Measurements from ENCODE around the gene C11orf16. TPM values are rescaled to one million over a fixed set of nuclear protein-coding genes. Genes with fewer than 3 reads are reported as not detected.
"Not testable (repeated sequence)": the region's sequence is repeated elsewhere in the genome, so short reads cannot be mapped to it uniquely, and the experiment has no call there.

C11orf16 gene
- total RNA-seq, 3 donors from 2014 or later, result not detected

DNA sequence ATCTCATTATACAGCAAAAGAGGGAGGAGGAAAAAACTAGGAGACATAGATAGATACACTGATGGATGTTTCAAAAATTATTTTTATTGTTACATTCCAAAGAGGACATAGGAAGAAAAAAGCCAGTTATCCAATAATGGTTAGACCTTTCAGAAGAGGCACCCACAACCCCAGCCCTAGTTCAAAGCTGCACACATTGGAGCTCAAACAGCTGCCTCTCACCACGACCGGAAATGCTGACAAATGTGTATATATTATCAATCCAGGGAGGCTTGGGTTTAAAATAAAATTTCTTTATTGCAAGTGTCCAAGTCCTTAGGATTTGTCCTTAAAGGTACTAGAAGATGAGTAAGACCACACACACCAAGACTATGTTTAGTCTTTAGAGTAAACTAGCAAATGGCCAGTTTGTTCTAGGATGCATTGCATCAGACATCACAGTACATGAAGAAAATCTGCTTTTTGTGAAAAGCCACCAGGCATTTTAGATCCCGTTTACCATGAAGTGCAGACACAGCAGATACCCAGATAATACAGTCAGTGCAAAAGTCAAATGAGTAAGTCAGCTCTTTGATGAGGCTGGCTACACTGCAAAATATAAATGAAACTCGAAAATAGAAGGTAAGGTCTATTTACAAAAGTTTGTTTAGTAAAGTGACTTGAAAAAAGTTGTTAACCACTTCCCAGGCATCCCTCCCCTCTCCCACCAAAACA is 14.6 kb upstream of the C11orf16 start:
- TF ChIP-seq POLR2A (IDR thresholded peaks at IDR 0.05), result no peak
- no peak overlapping the region for H3K27ac ChIP-seq
- DNase-seq (ENCODE audit: low spot score in 2 of 2), result no peak
- intact Hi-C loops (cut with DNase I; ENCODE audit: low total_unique reads), result no loop called here
- H3K27me3 ChIP-seq, result no peaks in the 10 kb centered on the region
- no peak overlapping the region for H3K4me3 ChIP-seq
- H3K9me3 ChIP-seq, result no peaks in the 10 kb centered on the region
- no peaks in the 10 kb centered on the region for H3K4me1 ChIP-seq
- peaks cover 7% of the 10 kb centered on the region for H3K36me3 ChIP-seq

DNA sequence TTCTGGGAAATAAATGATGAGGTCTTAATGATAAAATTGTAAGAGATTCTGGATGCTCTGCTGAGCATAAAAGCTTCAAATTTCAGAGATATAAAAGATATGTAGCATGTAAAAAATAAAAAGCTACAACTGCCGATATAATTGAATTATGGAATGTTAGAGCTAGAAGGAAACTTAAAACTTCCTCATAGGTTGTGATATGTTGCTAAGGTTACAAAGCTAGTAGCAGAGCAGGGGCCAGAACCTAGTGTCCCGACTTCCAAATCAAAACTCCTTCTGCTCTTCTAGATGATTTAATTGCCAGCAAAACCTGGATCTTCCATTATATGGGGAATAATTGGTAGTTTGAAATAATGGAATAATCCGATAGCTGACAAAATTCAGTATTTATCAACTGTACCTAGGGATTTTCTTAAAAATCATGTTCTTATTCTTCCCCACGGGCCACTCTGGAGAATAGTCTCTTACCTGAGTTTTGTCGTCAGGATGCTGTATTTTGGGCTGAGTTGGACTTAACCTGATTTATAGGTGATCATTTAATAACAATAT is 9.8 kb upstream of the C11orf16 start, which contains the start of gene ASCL3:
Gene ASCL3 (minus strand): TSS at position 499 of the 549 bp plus-strand sequence. CDS start 4,855 bp downstream, outside the sequence.
- H3K4me3 ChIP-seq, result no peak within 1 kb of the TSS
- H3K27ac ChIP-seq, result no peak within 1 kb of the TSS
- no peak for DNase-seq (ENCODE audit: low spot score in 2 of 2)
- H3K36me3 ChIP-seq, result peaks cover 7% of the 10 kb centered on the region
- H3K9me3 ChIP-seq, result no peaks in the 10 kb centered on the region
- no peaks in the 10 kb centered on the region for H3K4me1 ChIP-seq
- TF ChIP-seq, protein P1, sequence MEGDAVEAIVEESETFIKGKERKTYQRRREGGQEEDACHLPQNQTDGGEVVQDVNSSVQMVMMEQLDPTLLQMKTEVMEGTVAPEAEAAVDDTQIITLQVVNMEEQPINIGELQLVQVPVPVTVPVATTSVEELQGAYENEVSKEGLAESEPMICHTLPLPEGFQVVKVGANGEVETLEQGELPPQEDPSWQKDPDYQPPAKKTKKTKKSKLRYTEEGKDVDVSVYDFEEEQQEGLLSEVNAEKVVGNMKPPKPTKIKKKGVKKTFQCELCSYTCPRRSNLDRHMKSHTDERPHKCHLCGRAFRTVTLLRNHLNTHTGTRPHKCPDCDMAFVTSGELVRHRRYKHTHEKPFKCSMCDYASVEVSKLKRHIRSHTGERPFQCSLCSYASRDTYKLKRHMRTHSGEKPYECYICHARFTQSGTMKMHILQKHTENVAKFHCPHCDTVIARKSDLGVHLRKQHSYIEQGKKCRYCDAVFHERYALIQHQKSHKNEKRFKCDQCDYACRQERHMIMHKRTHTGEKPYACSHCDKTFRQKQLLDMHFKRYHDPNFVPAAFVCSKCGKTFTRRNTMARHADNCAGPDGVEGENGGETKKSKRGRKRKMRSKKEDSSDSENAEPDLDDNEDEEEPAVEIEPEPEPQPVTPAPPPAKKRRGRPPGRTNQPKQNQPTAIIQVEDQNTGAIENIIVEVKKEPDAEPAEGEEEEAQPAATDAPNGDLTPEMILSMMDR (IDR thresholded peaks at IDR 0.05), result no peak
- TF ChIP-seq POLR2A (IDR thresholded peaks at IDR 0.05), result no peak
- no peaks in the 10 kb centered on the region for H3K27me3 ChIP-seq
- intact Hi-C loops (cut with DNase I; ENCODE audit: low total_unique reads), result no loop called here

DNA sequence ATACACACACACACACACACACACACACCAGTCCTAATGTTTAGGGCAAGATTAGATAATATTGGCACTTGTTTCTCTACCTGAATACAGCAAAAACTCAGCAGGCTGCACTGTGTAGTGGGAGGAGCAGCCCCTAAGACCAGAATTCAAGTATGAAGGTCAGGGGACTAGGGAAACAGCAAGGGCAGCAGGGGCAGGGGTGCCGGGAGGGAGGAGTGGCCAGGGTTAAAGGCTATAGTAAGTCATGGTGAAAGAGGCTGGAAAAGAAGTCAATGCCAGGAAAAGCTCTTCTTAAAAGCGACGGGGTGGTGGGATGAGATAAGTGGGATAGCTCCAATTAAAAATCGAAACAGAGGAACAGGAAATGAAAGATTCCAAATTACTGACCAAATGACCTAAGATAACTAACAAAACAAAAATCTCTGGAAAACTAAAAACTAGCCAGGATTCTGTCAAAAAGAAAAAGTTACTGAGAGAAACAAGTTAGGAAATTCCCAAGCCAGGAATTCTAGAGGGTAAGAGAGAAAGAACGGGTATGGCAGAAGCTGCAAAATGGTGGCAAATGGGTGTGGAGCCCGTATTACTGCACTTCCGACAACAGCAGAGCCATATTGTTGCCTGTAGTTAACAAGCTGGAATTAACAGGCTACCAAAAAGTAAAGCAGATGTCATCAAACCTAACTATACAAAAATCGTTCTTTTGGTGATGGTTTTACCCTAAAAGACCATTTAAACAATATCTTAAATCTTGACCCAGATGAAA is 8.8 kb upstream of the C11orf16 start:
- no peaks in the 10 kb centered on the region for H3K36me3 ChIP-seq
- H3K4me3 ChIP-seq, result no peak overlapping the region
- intact Hi-C loops (cut with DNase I; ENCODE audit: low total_unique reads), result no loop called here
- H3K27ac ChIP-seq, result no peak overlapping the region
- H3K27me3 ChIP-seq, result no peaks in the 10 kb centered on the region
- H3K9me3 ChIP-seq, result no peaks in the 10 kb centered on the region
- TF ChIP-seq POLR2A (IDR thresholded peaks at IDR 0.05) (no peak), POLR2AphosphoS5 (IDR thresholded peaks at IDR 0.05) (no peak)
- TF ChIP-seq, protein P1 (IDR thresholded peaks at IDR 0.05), result no peak
- H3K4me1 ChIP-seq, result no peaks in the 10 kb centered on the region
- DNase-seq (ENCODE audit: low spot score in 2 of 2), result no peak

DNA sequence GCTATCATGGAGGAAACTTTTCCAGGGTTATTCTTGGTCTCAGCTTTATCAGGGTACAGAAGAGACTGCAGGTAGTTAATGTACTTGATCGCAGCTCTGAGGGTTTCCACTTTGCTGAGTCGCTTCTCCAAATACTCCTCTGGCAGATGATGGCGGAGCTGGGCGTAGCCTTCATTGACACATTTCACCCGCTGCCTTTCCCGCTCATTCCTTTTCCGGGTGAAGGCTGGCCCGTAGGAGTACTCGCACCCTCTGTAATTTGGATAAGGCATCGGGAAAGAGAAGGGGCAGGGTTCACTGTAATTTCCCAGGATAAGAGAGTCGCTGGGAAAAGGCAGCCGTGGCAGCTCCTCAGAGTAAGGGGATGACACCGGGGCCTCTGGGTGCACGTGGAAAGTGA is 4.9 kb upstream of the C11orf16 start:
- Histone ChIP-seq H3K27me3 (no peaks in the 10 kb centered on the region), H3K27ac (no peak overlapping the region), H3K9me3 (no peaks in the 10 kb centered on the region), H3K36me3 (no peaks in the 10 kb centered on the region), H3K4me1 (no peaks in the 10 kb centered on the region), H3K4me3 (no peak overlapping the region)
- TF ChIP-seq, protein P1 (IDR thresholded peaks at IDR 0.05), result no peak
- no peak for TF ChIP-seq POLR2AphosphoS5 (IDR thresholded peaks at IDR 0.05)
- no peak for TF ChIP-seq POLR2A (IDR thresholded peaks at IDR 0.05)
- DNase-seq (ENCODE audit: low spot score in 2 of 2), result no peak
- intact Hi-C loops (cut with DNase I; ENCODE audit: low total_unique reads), result no loop called here

DNA sequence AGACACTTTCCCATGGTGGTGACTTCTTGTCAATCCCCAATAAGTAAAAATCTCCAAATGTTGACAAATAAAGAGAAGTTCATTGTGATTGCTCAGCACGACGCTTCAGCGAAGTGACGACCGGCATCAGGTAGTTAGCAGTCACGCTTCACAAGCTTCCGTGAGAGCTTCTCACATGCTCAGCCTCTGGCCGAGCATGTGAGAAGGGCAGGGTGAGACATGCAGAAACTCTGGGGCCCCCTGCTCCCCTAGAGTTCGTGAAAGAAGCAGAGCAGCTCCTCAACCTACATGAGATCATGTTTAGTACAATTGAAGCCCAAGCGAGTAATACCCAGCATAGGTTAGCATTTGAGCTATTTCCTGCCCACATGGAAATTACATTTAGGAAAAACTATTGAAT is 4.4 kb upstream of the C11orf16 start:
- H3K27me3 ChIP-seq, result no peaks in the 10 kb centered on the region
- TF ChIP-seq, protein P1 (IDR thresholded peaks at IDR 0.05), result no peak
- TF ChIP-seq POLR2A (IDR thresholded peaks at IDR 0.05), result no peak
- no peak for TF ChIP-seq POLR2AphosphoS5 (IDR thresholded peaks at IDR 0.05)
- no peaks in the 10 kb centered on the region for H3K4me1 ChIP-seq
- H3K27ac ChIP-seq, result no peak overlapping the region
- H3K9me3 ChIP-seq, result no peaks in the 10 kb centered on the region
- intact Hi-C loops (cut with DNase I; ENCODE audit: low total_unique reads), result no loop called here
- H3K36me3 ChIP-seq, result no peaks in the 10 kb centered on the region
- no peak overlapping the region for H3K4me3 ChIP-seq
- no peak for DNase-seq (ENCODE audit: low spot score in 2 of 2)

DNA sequence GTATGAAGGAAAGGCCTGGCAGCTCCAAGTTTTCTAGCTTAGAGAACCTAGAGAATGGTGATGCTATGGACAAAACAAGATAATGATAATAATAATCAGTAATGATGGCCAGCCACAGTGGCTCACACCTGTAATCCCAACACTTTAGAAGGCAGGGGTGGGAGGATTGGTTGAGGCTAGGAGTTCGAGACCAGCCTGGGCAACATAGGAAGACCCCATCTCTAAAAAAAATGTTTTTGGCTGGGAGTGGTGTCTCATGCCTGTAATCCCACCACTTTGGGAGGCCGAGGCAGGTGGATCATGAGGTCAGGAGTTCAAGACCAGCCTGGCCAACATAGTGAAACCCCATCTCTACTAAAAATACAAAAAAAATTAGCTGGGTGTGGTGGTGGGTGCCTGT is 3.0 kb upstream of the C11orf16 start:
- H3K4me3 ChIP-seq; H3K27me3 ChIP-seq; H3K36me3 ChIP-seq; H3K9me3 ChIP-seq; H3K27ac ChIP-seq; intact Hi-C loops (cut with DNase I; ENCODE audit: low total_unique reads); DNase-seq (ENCODE audit: low spot score in 2 of 2); H3K4me1 ChIP-seq: not testable (repeated sequence)
